HG03521 (cell line): ENCODE data around the gene LSM3.
A peak's percentile ranks its signal among the peaks of the same experiment; 100 is the strongest.

Source experiments
- ATAC-seq: cut with Tn5 transposase; IDR thresholded peaks from one replicate; pipeline ENCODE4 v1.9.1; 2021; ENCODE audit warnings: mild to moderate bottlenecking, moderate library complexity; ENCODE audit not compliant: unreplicated experiment

The LSM3 gene

GRCh38 chr3:14178247-14179113 is at the start of gene LSM3, which contains the start of gene XPC:
LSM3 (plus strand) TSS chr3:14178817; CDS start chr3:14178861, 44 bp downstream.
XPC (minus strand) TSS chr3:14178601; CDS start chr3:14178568, 33 bp downstream.
- peak; percentile 88 for ATAC-seq

GRCh38 chr3:14129296-14129695 is 49.3 kb upstream of the LSM3 start:
- ATAC-seq: no peak

- ATAC-seq: no peak
These were observed 48.4 kb upstream of the LSM3 start for GRCh38 chr3:14130230-14130629.

- no peak for ATAC-seq
These were observed 47.9 kb upstream of the LSM3 start for GRCh38 chr3:14130707-14131106.

GRCh38 chr3:14131134-14131533 is 47.5 kb upstream of the LSM3 start:
- no peak for ATAC-seq

GRCh38 chr3:14132120-14132519 is 46.5 kb upstream of the LSM3 start:
- ATAC-seq: no peak

- no peak for ATAC-seq
These were observed 45.9 kb upstream of the LSM3 start for GRCh38 chr3:14132689-14133088.

GRCh38 chr3:14133188-14133800 is 45.3 kb upstream of the LSM3 start:
- no peak for ATAC-seq

- ATAC-seq: no peak
These were observed 44.7 kb upstream of the LSM3 start for GRCh38 chr3:14133876-14134275.

- no peak for ATAC-seq
These were observed 44.3 kb upstream of the LSM3 start for GRCh38 chr3:14134291-14134690.

GRCh38 chr3:14135581-14135980 is 43.0 kb upstream of the LSM3 start:
- no peak for ATAC-seq

- no peak for ATAC-seq
These were observed 41.6 kb upstream of the LSM3 start for GRCh38 chr3:14137004-14137403.

- ATAC-seq: no peak
These were observed 41.2 kb upstream of the LSM3 start for GRCh38 chr3:14137445-14137844.

- no peak for ATAC-seq
These were observed 40.3 kb upstream of the LSM3 start for GRCh38 chr3:14138109-14138877.

- ATAC-seq: no peak
These were observed 39.5 kb upstream of the LSM3 start for GRCh38 chr3:14138878-14139655.

- ATAC-seq: no peak
These were observed 38.8 kb upstream of the LSM3 start for GRCh38 chr3:14139771-14140170.

GRCh38 chr3:14140668-14141067 is 37.9 kb upstream of the LSM3 start:
- no peak for ATAC-seq

GRCh38 chr3:14141144-14141543 is 37.5 kb upstream of the LSM3 start:
- no peak for ATAC-seq

- ATAC-seq: no peak
These were observed 36.8 kb upstream of the LSM3 start for GRCh38 chr3:14141602-14142341.
